Posterior cingulate gyrus (tissue), 11 donors: ENCODE results near the gene FARP1.

ENCODE experiments used
- DNase-seq, 10 donors: peaks; one replicate each; pipeline versions ENCODE4 v3.0.0 to v3.0.0-alpha.2; 2020 to 2021; ENCODE audit warnings: mixed read lengths in 3 of 10
- intact Hi-C: fragments of 100-400 bp; cut with DNase I; formaldehyde crosslinking; loops from one replicate; pipeline ENCODE4 v1.15.1; 2023

Gene FARP1

DNA sequence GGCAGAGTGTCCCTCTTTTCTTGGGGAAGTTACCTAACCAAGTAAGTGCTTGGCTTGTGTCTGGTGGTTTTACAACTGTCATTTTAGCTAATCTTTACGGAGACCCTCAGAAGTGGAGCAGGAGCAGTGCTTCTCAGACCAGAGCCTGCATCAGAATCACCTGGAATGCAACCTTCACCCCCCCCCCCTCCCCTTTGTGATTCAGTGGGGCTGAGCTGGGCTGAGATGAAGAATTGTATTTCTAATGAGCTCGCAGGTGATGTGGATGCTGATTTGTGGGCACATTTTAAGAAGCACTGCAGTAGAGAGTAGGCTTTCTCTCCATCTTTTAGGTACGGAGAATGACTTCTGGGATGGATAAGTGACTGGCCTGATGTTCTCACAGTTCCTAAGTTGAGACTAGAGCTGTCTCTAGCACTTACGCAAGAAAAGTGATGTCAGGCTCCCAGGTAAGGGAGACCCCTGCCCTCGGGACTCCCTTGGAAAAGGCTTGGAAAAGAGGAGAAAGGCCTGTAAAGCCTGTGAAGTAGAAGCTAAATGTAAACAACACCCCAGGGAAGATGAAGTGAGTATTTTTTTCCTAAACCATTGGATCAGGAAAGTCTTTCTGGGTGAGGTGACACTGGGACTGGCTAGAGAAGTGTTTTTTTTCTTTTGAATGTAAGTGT lies 57.5 kb downstream of the FARP1 start:
- intact Hi-C loops: no loop called here
- no peak for DNase-seq

DNA sequence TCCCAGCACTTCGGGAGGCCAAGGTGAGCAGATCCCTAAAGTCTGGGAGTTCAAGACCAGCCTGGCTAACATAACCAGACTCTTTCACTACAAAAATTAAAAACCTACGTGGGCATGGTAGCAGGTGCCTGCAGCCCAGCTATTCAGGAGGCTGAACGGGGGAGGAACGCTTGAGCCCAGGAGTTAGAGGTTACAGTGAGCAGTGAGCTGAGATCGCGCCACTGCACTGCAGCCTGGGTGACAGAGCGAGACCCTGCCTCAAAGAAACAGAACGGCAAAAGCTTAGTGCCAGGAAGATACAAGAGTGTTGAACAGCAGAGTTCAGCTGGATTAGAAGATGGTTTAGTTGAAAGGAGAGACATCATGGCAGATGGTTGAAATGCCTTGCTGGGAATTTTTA lies 58.3 kb downstream of the FARP1 start:
- intact Hi-C loops: no loop called here
- DNase-seq: no peak

DNA sequence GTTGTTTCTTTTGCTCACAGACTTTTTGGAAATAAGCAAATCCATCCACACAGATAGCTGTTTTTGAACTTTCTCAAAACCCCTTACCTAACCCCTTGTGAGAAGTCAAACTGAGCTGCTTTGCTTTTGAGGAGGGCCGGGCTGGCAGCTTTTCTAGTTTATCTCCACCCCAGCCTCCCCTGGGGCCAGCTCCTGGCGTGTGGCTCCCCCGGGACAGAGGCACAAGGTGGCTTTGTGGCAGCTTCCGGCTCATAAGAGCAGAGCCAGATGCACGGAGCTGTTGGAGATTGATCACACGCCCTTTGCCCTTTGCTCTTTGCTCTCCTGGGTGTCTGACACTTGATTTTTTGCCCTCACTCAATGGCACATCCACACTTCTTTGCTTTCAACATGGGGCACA lies 59.1 kb downstream of the FARP1 start:
- intact Hi-C loops: no loop called here
- DNase-seq: no peak

DNA sequence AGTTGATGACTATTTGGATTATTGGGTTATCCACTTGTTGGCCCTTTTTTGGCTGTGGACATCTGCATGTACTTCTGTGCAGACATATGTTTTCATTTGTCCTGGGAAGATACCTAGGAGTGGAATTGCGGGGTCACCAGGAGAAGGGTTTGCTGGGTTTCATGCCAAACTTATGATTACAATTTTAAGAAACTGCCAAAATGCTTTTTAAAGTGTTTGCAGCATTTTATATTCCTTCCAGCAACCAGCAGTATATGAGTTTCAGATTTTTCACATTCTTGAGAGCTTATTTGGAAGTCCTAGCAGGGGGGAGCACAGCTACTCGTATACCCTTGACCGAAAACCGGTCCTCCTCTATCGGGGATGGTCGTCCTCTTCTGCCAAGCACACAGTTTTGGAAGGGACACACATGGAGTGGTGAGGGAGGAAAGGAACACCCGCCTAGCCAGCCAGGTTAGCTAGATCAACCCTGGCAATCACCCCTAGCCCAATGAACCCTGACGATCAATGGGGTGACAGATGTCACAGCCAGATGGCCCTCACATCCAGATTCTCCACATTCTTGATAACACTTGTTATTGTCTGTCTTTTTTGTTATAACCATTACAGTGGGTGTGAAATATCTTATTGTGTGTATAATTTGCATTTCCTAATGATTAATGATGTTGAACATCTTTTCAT lies 60.9 kb downstream of the FARP1 start:
- intact Hi-C loops: no loop called here
- DNase-seq: no peak

DNA sequence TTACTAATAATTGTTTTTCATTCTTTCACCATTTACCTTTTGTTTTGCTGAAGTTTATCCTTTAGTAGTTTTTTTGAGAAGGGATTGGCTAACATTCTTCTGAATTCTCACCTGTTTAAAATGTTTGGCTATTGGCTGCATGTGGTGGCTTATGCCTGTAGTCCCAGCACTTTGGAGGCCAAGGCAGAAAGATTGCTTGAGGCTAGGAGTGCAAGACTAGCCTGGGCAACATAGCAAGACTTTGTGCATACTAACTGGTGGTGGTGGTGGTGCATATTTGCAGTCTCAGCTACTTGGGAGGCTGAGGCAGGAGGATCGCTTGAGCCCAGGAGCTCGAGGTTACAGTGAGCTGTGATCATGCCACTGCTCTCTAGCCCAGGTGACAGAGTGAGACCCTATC lies 61.7 kb downstream of the FARP1 start:
- no peak for DNase-seq
- intact Hi-C loops: no loop called here

DNA sequence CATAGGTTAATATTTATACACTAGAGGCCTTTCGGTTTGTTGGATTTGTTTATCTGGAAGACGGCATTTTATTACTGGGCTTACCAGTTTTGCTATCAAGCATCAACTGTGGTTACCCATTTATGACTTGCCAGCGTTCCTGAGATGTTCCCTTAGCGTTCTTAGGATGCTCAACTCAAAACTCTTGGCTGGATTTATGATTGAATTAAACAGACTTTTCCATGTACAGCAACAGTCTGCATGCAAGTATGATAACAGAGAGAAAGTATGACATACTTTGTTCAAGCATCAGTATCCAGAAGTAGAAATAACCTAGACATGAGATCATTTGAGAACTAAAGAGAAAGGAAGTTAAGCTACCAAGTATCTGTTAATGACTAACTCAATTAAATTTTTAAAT lies 64.1 kb downstream of the FARP1 start:
- no peak for DNase-seq
- intact Hi-C loops: no loop called here

DNA sequence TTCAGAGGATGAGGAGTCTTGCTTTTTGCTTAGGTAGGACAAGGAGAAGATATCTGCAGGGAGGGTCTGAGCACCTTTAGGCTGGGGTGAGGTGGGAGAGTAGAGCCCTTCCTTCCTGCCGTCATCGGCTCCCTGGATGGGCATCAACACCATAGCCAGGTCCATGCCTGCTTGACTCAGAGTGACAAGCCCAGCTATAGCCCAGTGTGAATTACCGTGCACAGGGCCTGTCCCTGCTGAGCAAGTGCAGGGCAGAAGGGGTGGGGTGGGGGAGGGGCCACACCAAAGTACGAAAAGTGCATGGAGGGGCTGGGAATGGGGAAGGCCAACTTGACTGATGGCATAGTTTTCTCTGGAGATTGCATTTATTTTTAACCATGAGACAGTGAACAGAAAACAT lies 64.5 kb downstream of the FARP1 start:
- intact Hi-C loops: no loop called here

DNA sequence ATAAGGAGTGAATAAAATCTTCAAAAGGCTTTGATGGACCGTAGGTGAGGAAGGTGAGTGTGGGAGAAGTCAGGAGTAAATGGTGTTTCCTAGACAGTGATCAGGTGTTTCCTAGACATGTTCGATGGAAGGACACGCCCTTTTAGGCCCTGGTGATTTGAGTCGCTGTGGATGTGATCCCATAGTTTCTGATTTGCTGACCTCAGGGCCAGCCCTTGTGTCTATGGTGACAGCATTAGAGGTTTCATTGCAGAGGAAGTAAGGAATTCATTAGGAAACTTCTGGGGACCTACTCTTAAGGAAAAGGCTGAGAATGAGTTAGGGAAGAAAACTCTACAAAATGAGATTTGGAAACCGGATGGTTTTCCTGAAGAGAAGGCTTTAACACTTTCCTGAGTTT lies 65.7 kb downstream of the FARP1 start:
- no peak for DNase-seq
- intact Hi-C loops: no loop called here

More for the DNA sequence above, 64.5 kb downstream of the FARP1 start:
- DNase-seq: no peak

DNA sequence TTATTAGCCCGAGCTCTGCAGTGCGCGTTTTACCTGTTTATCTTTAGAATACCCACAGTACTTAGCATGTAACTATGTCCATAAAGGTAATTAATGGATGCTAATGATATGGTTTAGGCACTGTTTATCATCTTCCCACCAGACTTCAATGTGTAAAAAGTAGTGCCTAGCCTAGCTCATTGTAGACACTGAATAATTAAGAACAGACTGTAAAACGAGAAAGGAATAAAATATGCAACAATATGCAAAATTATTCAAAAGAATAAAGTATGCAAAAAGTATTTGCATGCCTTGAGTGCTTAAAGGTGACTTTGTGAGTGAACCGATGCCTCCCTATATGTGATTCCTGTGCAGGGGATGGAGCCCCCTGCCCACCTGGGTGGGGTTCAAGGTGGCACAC lies 69.9 kb downstream of the FARP1 start:
- intact Hi-C loops: no loop called here
- no peak for DNase-seq

DNA sequence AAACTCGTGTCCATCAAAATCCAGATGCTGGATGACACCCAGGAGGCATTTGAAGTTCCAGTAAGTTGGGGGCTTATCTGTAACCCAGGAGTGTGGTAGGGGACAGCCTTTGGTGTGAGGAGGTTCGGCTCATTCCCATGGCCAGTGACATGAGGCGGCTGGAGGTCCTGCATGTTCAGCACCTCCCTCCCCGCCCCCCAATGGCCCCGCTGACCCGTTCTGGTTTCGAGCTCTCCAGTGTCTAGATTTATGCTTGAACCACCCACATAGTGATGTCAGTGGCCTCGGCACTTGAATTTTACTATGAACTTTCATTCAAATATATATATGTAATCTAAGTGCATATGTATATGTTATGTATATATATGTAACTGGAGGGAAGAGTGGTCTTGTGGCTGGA lies 70.5 kb downstream of the FARP1 start:
- DNase-seq: no peak
- intact Hi-C loops: no loop called here

DNA sequence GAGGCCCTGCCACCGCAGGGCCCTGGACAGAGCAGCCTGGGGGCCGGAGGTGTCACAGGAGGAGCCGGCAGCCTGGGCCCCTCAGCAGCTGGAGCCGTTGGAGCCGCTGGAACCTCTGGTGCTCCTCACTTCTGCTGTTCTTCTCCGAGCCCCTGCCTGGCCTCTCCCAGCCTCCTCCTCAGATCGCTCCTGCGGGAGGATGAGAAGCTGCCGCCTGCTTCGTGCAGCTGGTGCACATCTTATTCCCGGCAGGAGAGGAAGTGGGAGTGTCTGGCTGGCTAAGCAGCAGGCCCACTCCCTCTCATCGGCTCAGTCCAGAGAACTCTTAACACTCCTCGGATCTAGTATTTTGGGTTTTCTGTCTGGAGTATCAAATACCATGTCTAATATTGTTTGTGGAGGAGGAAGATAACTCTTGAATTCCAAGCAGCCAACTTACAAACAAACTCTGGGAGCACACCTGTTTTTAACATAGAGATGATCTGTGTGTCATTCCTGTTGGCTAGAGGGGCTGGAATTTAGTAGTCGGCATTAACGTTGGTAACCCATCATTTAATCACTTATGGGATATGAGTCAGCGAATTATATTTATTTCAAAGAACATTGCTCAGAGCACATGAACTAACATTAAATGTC lies 71.2 kb downstream of the FARP1 start:
- peak in 8 of 10 donors; percentile 40 to 95 (median 52) for DNase-seq
- intact Hi-C loops: no loop called here

DNA sequence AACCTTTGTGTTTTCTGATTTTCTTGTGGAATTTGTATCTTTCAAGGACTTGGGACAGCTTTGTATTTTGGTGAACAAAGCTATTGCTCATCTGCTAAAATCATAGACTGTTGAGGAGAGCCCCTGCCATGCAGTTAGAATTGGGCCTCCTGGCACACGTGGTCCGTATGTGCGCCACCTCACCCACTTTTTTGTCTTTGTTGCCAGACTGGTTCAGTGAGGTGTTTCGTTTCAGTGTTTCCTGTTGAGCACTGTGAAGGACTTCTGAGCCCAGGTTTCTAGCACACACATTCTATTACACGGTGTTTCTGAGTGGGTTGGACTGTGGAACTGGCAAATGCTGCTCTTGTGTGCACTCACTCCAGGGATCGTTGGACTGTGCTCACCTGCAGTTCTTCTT lies 71.8 kb downstream of the FARP1 start:
- intact Hi-C loops: no loop called here
- no peak for DNase-seq

DNA sequence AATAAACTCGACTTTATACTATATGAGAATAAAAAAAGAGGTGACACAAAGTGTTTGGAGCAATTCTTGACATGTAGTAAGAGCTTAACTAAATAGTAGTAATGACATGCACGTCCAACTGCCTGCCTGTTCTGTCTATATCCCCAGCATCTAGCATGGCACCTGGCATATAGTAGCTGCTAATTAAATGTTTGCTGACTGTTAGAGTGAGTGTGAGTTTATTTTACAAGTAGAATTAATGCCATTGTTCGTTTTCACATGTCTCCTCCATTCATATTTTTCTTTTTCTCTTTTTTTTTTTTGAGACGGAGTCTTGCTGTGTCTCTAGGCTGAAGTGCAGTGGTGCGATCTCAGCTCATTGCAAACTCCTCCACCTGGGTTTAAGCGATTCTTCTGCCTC lies 72.6 kb downstream of the FARP1 start:
- DNase-seq: no peak
- intact Hi-C loops: no loop called here

DNA sequence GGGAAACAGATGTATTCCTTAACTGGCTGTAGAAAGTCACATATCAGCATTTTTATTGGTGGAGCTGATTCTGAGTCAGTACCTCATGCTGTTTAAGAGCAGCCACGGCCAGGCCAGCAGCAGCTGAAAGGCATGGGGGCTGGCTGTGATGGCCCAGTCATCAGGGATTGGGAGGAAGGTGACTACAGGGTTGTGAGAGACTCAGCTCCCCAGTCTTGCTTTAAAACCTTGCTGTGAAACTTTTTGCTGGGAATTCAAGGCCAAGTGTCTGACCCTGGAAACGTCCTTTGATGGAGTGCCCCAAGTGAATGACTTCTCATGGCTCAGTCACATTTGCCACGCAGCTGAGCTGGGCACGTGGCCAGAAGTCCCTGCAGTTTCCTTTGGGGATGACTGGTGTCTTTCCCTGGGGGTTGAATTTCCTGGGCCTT lies 73.3 kb downstream of the FARP1 start:
- intact Hi-C loops: no loop called here
- peak in 2 of 10 donors; percentile 29 to 44 for DNase-seq

DNA sequence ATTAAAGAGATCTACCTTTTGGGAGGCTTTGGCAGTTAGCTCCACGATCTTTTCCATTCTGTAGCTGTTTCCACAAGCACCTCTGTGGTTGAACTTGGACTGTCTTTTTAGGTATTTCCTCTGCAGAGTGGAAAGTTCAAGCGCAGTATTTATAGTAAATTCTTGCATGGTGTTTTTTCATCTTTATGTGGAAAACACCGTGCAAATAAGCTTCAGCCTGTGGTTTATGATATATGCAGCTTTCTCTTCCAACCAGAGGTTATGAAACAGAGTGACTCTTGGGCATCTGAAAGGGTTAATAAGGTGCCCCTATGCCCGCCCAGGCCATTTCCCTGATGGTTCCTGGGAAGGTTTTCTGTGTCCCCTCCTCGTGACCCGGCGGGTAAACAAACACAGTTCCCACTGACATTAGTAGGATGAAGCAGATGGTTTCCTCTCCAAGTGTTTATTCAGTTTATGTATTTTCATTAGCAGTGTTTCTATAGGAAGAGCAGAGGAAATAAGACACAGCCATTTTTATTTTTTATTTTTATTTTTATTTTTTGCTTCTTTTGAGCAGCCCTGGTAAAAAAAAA lies 73.9 kb downstream of the FARP1 start:
- intact Hi-C loops: no loop called here
- DNase-seq: no peak

DNA sequence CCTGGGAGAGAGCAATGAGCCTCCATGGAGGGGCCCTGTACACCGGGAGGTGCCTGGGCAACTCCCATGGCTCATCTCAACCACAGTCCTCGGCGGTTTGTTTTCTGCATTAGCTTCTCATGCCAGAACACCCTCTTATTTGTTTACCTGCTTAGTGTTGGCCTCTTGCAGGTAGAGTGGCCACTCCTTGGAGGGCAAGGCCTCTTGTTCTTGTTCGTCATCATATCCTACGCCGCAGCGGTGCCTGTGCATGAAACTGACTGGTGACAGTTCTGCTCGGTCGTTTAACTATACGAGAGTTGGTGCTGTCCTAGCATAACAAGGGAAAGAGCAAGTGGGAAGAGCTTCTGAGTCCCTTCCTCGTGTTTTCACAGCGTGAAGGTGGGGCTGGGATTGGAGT lies 74.7 kb downstream of the FARP1 start:
- intact Hi-C loops: no loop called here
- DNase-seq: no peak

DNA sequence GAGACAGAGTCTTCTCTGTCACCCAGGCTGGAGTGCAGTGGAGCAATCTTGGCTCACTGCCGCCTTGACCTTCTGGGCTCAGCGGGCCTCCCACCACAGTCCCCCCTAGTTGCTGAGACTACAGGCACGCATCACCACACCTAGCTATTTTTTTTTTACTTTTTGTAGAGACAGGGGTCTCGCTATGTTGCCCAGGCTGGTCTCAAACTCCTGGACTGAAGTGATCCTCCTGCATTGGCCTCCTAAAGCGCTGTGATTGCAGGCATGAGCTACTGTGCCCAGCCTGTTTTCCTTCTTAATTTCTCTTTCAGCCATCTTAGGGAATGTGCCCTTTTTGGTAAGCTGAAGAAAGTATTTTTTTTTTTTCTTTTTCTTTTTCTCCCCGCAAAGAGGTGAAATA lies 76.8 kb downstream of the FARP1 start:
- intact Hi-C loops: no loop called here

DNA sequence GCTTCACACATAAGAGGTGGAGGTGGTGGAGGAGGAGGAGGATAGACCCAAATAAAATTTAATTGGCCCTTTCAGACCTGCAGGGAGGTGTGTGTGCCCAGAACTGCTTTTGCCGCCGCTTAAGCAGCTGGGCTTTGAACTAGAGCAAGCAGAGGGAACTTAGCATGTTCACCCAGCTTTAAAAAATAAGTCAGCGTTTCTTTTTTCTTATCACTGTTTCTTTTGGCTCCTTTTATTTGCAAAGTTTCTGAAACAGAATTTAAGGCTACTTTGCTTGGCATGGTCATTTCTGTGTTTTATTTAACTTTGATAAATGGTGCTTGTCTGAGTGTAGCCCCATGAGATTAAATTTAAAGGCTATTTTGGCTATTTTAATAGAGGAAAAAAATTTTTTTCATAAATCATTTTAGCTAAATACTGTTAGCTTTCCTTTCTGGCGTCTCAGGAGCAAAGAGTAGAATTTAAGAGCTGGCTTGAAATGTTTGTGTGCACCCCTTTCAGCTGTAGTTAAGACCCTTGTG lies 77.4 kb downstream of the FARP1 start:
- intact Hi-C loops: no loop called here
- no peak for DNase-seq

More for the DNA sequence above, 76.8 kb downstream of the FARP1 start:
- DNase-seq: no peak

DNA sequence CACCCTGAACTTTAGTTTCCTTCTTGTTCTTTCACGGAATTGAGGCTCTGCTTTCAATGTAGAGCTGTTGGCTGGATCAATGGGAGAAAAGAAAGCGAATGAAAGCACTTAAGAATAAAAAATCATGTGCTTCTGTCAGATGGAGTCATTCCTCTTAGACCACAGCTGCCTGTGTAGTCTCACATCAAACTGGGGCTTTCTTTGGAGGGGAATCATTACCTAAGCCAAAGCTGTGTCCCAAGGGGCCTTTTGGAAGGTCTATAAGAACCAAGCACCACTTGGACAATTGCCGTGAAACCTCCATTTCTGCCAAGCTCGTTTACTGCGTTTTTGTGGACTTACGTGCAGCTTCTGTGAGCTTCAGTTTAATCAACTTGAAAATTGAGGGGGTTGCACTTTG lies 78.3 kb downstream of the FARP1 start:
- DNase-seq: no peak
- intact Hi-C loops: no loop called here

DNA sequence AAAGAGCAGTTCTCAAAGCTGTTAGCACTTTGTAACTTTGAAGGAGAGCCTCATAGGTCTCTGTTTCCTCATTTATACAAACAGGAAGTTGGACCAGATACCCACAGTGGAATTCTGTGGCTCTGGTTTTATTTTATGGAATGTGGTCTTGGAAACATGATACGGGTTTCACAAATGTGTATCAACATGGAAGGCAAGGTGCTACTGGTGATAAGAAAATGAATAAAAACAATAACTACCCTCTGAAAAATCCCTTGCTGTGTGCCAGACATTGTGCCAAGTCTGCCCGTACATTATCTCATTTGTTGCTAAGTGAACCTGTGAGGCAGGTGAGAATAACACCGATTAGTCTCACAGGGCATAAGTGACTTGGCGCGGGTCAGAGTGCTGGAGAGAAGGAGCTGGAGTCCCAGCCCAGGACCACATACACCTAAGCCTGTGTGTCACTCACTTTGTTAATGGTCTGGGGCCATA lies 79.2 kb downstream of the FARP1 start:
- intact Hi-C loops: no loop called here
- no peak for DNase-seq

DNA sequence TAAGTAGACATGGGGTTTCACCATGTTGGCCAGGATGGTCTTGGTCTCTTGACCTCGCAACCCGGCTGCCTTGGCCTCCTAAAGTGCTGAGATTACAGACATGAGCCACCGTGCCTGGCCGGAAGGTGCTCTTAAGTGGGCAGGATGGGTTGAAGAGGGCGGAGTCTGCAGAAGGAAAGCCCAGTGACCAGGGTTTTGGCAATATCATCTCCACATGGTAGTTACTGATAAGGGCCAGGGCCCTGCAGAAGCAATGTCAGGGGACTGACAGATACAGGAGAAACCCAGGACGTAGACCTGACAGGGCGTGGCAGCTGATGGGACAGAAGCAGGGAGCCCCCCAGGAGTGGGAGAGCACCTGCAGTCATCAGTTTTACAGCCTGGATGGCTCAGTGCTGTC lies 79.9 kb downstream of the FARP1 start:
- no peak for DNase-seq
- intact Hi-C loops: no loop called here
